Liver (tissue), 9 donors: Measurements from ENCODE around the gene MFSD6. TPM values are rescaled to one million over a fixed set of nuclear protein-coding genes. Genes with fewer than 3 reads are reported as not detected.

Source experiments
- DNase-seq: peaks from one replicate; pipeline ENCODE4 v3.0.0-alpha.2; 2017; ENCODE audit warnings: low spot score
- H3K27ac ChIP-seq, 2 donors: one replicate each; pipeline ENCODE4 v1.7.0; 2013; ENCODE audit warnings: inconsistent platforms in 2 of 2, low read length in 2 of 2, control low read depth in 1 of 2, low read depth in 1 of 2, mild to moderate bottlenecking in 1 of 2
- H3K27me3 ChIP-seq, 4 donors: one replicate each; pipeline versions ENCODE4 v1.6.1 to v1.7.0; 2013; ENCODE audit warnings: low read length in 3 of 4, inconsistent platforms in 1 of 4, mild to moderate bottlenecking in 1 of 4, moderate library complexity in 1 of 4; ENCODE audit not compliant: control insufficient read depth in 4 of 4, insufficient read depth in 4 of 4
- H3K36me3 ChIP-seq, 4 donors: one replicate each; pipeline versions ENCODE4 v1.6.1 to v1.7.0; 2013; ENCODE audit warnings: low read length in 3 of 4, mild to moderate bottlenecking in 3 of 4, low read depth in 1 of 4, moderate library complexity in 1 of 4; ENCODE audit not compliant: control insufficient read depth in 4 of 4, insufficient read depth in 3 of 4
- H3K4me1 ChIP-seq, 4 donors: one replicate each; pipeline versions ENCODE4 v1.6.1 to v1.7.0; 2013; ENCODE audit warnings: low read length in 3 of 4, mild to moderate bottlenecking in 3 of 4, moderate library complexity in 1 of 4; ENCODE audit not compliant: control insufficient read depth in 4 of 4, insufficient read depth in 4 of 4
- H3K4me3 ChIP-seq, 3 donors: one replicate each; pipeline versions ENCODE4 v1.6.1 to v1.7.0; 2013; ENCODE audit warnings: low read length in 3 of 3, control low read depth in 1 of 3, low read depth in 1 of 3, mild to moderate bottlenecking in 1 of 3
- H3K9ac ChIP-seq, 2 donors: one replicate each; pipeline ENCODE4 v1.7.0; 2013; ENCODE audit warnings: low read length in 2 of 2, mild to moderate bottlenecking in 2 of 2, moderate library complexity in 2 of 2, control low read depth in 1 of 2, low read depth in 1 of 2
- H3K9me3 ChIP-seq, 4 donors: one replicate each; pipeline versions ENCODE4 v1.6.1 to v1.7.0; 2013; ENCODE audit warnings: low read length in 3 of 4; ENCODE audit not compliant: control insufficient read depth in 4 of 4
- EGR1 ChIP-seq, 2 donors: IDR thresholded peaks; 2 replicates each; pipeline ENCODE4 v1.6.1; 2016 to 2018; ENCODE audit warnings: antibody characterized with exemption in 2 of 2, low read depth in 2 of 2
- FOXA1 ChIP-seq: IDR thresholded peaks from 2 replicates; pipeline ENCODE4 v1.6.1; 2016; ENCODE audit warnings: antibody characterized with exemption
- FOXA2 ChIP-seq: IDR thresholded peaks from 2 replicates; pipeline ENCODE4 v1.6.1; 2016; ENCODE audit warnings: antibody characterized with exemption
- GABPA ChIP-seq, 2 donors: IDR thresholded peaks in 1 of 2; conservative IDR thresholded peaks in 1 of 2; 2 replicates each; pipeline ENCODE4 v1.6.1; 2016; ENCODE audit warnings: antibody characterized with exemption in 2 of 2, mild to moderate bottlenecking in 1 of 2, moderate library complexity in 1 of 2
- HNF4A ChIP-seq, 2 donors: conservative IDR thresholded peaks; 2 replicates each; pipeline ENCODE4 v1.6.1; 2016; ENCODE audit warnings: antibody characterized with exemption in 2 of 2, mild to moderate bottlenecking in 2 of 2
- HNF4G ChIP-seq: IDR thresholded peaks from 2 replicates; pipeline ENCODE4 v1.6.1; 2016; ENCODE audit warnings: antibody characterized with exemption
- JUND ChIP-seq, 2 donors: IDR thresholded peaks; 2 replicates each; pipeline ENCODE4 v1.6.1; 2016; ENCODE audit warnings: antibody characterized with exemption in 2 of 2
- NR2F2 ChIP-seq: IDR thresholded peaks from 2 replicates; pipeline ENCODE4 v1.6.1; 2016; ENCODE audit warnings: antibody characterized with exemption
- RAD21 ChIP-seq, 2 donors: IDR thresholded peaks; 2 replicates each; pipeline ENCODE4 v1.6.1; 2016; ENCODE audit warnings: antibody characterized with exemption in 2 of 2, mild to moderate bottlenecking in 2 of 2
- RXRA ChIP-seq, 2 donors: IDR thresholded peaks; 2 replicates each; pipeline ENCODE4 v1.6.1; 2017 to 2018; ENCODE audit warnings: antibody characterized with exemption in 2 of 2, mild to moderate bottlenecking in 1 of 2
- SP1 ChIP-seq: IDR thresholded peaks from 2 replicates; pipeline ENCODE4 v1.6.1; 2018; ENCODE audit warnings: antibody characterized with exemption, mild to moderate bottlenecking
- TAF1 ChIP-seq: conservative IDR thresholded peaks from 2 replicates; pipeline ENCODE4 v1.6.1; 2016; ENCODE audit warnings: antibody characterized with exemption, mild to moderate bottlenecking
- YY1 ChIP-seq: IDR thresholded peaks from 2 replicates; pipeline ENCODE4 v1.6.1; 2016; ENCODE audit warnings: antibody characterized with exemption, mild to moderate bottlenecking
- WGBS: extraction: QIAGEN DNeasy Blood & Tissue Kit; methylation state at CpG from one replicate; pipeline ENCODE4 v1.1.7; 2013; 5-methylcytosine and 5-hydroxymethylcytosine counted together
- polyA plus RNA-seq, 2 donors: library from polyadenylated mRNA; stranded (reverse) in 1 of 2; unstranded in 1 of 2; fragments of 200-250 nt in 1 of 2; fragments of >200 nt in 1 of 2; fragmentation: Nextera tagmentation in 1 of 2; extraction: Ambion mirVana in 1 of 2; gene quantifications; one replicate each; pipeline versions ENCODE4 v1.2.1 to v1.2.3, GENCODE V29; 2013 to 2015
- total RNA-seq, 2 donors: library from RNA; depleted of rRNA; stranded (reverse); fragments of >200 nt; gene quantifications; one replicate each; pipeline ENCODE4 v1.2.3, GENCODE V29; 2014
- TF ChIP-seq, protein P1 (sequence below): IDR thresholded peaks from 2 replicates; pipeline ENCODE4 v1.6.1; 2016; ENCODE audit warnings: antibody characterized with exemption
- TF ChIP-seq, protein P2 (sequence below): IDR thresholded peaks from 2 replicates; pipeline ENCODE4 v1.6.1; 2016; ENCODE audit warnings: antibody characterized with exemption
- TF ChIP-seq, protein P3 (sequence below): fragments of 150-350 bp; IDR thresholded peaks from 2 replicates; pipeline ENCODE4 v1.5.1; 2017; ENCODE audit warnings: improper control_type of control experiment, low read depth, low read length; ENCODE audit not compliant: missing input control
- TF ChIP-seq, protein P4 (sequence below): IDR thresholded peaks from 2 replicates; pipeline ENCODE4 v1.6.1; 2016; ENCODE audit warnings: antibody characterized with exemption
- TF ChIP-seq, protein P5 (sequence below): IDR thresholded peaks from 2 replicates; pipeline ENCODE4 v1.6.1; 2016; ENCODE audit warnings: antibody characterized with exemption, mild to moderate bottlenecking
- donor health status: healthy.
- donor health status: healthy.
- donor health status: healthy.
- donor health status: healthy.
- donor health status: healthy.

MFSD6 gene
- total and polyA plus RNA-seq, 4 donors, result 0.83 to 9.5 (median 2.4) TPM

DNA sequence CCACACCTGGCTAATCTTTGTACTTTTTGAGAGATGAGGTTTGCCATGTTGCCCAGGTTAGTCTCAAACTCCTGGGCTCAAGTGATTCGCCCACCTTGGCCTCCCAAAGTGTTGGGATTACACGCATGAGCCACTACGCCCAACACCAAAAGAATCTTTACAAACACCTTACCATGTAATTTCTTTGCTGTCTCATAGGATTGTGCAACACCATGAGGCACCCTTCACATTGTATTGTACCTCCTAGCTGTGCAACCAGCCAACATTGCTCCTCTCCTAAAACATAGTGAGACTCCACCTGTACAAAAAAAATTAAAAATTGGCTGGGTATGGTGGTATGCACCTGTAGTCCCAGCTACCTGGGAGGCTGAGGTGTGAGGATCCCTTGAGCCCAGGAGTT, 3.1 kb upstream of the MFSD6 start:
- no peak for DNase-seq
- H3K27ac ChIP-seq, result no peak overlapping the region
- peaks cover 0 to 4% (median 2%) of the 10 kb centered on the region in 4 donors for H3K27me3 ChIP-seq
- peaks cover 0 to 5% (median 0%) of the 10 kb centered on the region in 4 donors for H3K9me3 ChIP-seq
- no peak overlapping the region for H3K4me3 ChIP-seq
- no peaks in the 10 kb centered on the region for H3K36me3 ChIP-seq
- H3K4me1 ChIP-seq, result peaks cover 0 to 9% (median 3%) of the 10 kb centered on the region in 4 donors
- TF ChIP-seq, protein P1, sequence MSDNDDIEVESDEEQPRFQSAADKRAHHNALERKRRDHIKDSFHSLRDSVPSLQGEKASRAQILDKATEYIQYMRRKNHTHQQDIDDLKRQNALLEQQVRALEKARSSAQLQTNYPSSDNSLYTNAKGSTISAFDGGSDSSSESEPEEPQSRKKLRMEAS, result no peak
- TF ChIP-seq TAF1 (no peak), EGR1 (IDR thresholded peaks at IDR 0.05; ENCODE audit: low read depth in 2 of 2) (no peak), GABPA (IDR thresholded peaks at IDR 0.05 in 1 of 2, conservative IDR thresholded peaks at IDR 0.05 in 1 of 2) (no peak), JUND (IDR thresholded peaks at IDR 0.05) (no peak), RAD21 (IDR thresholded peaks at IDR 0.05) (no peak), FOXA1 (no peak), SP1 (no peak)
- TF ChIP-seq, protein P2, sequence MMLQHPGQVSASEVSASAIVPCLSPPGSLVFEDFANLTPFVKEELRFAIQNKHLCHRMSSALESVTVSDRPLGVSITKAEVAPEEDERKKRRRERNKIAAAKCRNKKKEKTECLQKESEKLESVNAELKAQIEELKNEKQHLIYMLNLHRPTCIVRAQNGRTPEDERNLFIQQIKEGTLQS, result no peak
- TF ChIP-seq, protein P3, sequence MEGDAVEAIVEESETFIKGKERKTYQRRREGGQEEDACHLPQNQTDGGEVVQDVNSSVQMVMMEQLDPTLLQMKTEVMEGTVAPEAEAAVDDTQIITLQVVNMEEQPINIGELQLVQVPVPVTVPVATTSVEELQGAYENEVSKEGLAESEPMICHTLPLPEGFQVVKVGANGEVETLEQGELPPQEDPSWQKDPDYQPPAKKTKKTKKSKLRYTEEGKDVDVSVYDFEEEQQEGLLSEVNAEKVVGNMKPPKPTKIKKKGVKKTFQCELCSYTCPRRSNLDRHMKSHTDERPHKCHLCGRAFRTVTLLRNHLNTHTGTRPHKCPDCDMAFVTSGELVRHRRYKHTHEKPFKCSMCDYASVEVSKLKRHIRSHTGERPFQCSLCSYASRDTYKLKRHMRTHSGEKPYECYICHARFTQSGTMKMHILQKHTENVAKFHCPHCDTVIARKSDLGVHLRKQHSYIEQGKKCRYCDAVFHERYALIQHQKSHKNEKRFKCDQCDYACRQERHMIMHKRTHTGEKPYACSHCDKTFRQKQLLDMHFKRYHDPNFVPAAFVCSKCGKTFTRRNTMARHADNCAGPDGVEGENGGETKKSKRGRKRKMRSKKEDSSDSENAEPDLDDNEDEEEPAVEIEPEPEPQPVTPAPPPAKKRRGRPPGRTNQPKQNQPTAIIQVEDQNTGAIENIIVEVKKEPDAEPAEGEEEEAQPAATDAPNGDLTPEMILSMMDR, result no peak
- TF ChIP-seq, protein P4, sequence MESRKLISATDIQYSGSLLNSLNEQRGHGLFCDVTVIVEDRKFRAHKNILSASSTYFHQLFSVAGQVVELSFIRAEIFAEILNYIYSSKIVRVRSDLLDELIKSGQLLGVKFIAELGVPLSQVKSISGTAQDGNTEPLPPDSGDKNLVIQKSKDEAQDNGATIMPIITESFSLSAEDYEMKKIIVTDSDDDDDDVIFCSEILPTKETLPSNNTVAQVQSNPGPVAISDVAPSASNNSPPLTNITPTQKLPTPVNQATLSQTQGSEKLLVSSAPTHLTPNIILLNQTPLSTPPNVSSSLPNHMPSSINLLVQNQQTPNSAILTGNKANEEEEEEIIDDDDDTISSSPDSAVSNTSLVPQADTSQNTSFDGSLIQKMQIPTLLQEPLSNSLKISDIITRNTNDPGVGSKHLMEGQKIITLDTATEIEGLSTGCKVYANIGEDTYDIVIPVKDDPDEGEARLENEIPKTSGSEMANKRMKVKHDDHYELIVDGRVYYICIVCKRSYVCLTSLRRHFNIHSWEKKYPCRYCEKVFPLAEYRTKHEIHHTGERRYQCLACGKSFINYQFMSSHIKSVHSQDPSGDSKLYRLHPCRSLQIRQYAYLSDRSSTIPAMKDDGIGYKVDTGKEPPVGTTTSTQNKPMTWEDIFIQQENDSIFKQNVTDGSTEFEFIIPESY, result no peak
- WGBS, result 94% methylated on average over 3 of the region's 3 CpGs
- H3K9ac ChIP-seq, result no peak overlapping the region

DNA sequence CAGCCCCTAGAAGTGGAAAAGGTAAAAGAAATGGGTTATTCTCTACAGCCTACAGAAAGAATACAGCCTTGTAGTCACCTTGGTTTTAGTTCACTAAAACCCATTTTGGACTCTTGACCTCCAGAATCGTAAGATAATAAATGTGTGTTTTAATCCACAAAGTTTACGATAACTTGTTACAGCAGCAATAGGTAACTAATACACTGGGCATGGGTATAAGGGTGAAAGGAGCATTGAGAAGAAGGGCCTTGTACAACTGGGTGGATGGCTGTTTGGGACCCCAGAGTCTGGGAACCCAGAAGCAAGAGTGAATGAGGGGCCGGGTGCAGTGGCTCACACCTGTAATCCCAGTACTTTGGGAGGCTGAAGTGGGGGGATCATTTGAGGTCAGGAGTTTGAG, 2.2 kb upstream of the MFSD6 start:
- H3K4me3 ChIP-seq, result no peak overlapping the region
- H3K27me3 ChIP-seq, result peaks cover 0 to 4% (median 2%) of the 10 kb centered on the region in 4 donors
- H3K9ac ChIP-seq, result no peak overlapping the region
- H3K4me1 ChIP-seq, result peaks cover 0 to 9% (median 3%) of the 10 kb centered on the region in 4 donors
- DNase-seq, result no peak
- peaks cover 0 to 5% (median 0%) of the 10 kb centered on the region in 4 donors for H3K9me3 ChIP-seq
- H3K27ac ChIP-seq, result no peak overlapping the region
- H3K36me3 ChIP-seq, result no peaks in the 10 kb centered on the region
- TF ChIP-seq, protein P5, sequence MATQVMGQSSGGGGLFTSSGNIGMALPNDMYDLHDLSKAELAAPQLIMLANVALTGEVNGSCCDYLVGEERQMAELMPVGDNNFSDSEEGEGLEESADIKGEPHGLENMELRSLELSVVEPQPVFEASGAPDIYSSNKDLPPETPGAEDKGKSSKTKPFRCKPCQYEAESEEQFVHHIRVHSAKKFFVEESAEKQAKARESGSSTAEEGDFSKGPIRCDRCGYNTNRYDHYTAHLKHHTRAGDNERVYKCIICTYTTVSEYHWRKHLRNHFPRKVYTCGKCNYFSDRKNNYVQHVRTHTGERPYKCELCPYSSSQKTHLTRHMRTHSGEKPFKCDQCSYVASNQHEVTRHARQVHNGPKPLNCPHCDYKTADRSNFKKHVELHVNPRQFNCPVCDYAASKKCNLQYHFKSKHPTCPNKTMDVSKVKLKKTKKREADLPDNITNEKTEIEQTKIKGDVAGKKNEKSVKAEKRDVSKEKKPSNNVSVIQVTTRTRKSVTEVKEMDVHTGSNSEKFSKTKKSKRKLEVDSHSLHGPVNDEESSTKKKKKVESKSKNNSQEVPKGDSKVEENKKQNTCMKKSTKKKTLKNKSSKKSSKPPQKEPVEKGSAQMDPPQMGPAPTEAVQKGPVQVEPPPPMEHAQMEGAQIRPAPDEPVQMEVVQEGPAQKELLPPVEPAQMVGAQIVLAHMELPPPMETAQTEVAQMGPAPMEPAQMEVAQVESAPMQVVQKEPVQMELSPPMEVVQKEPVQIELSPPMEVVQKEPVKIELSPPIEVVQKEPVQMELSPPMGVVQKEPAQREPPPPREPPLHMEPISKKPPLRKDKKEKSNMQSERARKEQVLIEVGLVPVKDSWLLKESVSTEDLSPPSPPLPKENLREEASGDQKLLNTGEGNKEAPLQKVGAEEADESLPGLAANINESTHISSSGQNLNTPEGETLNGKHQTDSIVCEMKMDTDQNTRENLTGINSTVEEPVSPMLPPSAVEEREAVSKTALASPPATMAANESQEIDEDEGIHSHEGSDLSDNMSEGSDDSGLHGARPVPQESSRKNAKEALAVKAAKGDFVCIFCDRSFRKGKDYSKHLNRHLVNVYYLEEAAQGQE, result no peak
- TF ChIP-seq HNF4G, result no peak
- TF ChIP-seq HNF4A (conservative IDR thresholded peaks at IDR 0.05), result no peak
- TF ChIP-seq, protein P3, result no peak
- TF ChIP-seq TAF1, result no peak
- no peak for TF ChIP-seq GABPA (IDR thresholded peaks at IDR 0.05 in 1 of 2, conservative IDR thresholded peaks at IDR 0.05 in 1 of 2)
- no peak for TF ChIP-seq SP1
- TF ChIP-seq, protein P2, result no peak
- no peak for TF ChIP-seq FOXA1
- no peak for TF ChIP-seq NR2F2
- TF ChIP-seq, protein P4, result no peak
- TF ChIP-seq RAD21 (IDR thresholded peaks at IDR 0.05), result no peak
- no peak for TF ChIP-seq JUND (IDR thresholded peaks at IDR 0.05)
- no peak for TF ChIP-seq YY1
- TF ChIP-seq, protein P1, result no peak
- no peak for TF ChIP-seq RXRA (IDR thresholded peaks at IDR 0.05)
- no peak for TF ChIP-seq EGR1 (IDR thresholded peaks at IDR 0.05; ENCODE audit: low read depth in 2 of 2)
- TF ChIP-seq FOXA2, result no peak
- 80% methylated on average over 3 of the region's 3 CpGs for WGBS
